ENCODE data around the gene METTL1.
A peak's percentile ranks its signal among the peaks of the same experiment; 100 is the strongest.

The METTL1 gene

DNA sequence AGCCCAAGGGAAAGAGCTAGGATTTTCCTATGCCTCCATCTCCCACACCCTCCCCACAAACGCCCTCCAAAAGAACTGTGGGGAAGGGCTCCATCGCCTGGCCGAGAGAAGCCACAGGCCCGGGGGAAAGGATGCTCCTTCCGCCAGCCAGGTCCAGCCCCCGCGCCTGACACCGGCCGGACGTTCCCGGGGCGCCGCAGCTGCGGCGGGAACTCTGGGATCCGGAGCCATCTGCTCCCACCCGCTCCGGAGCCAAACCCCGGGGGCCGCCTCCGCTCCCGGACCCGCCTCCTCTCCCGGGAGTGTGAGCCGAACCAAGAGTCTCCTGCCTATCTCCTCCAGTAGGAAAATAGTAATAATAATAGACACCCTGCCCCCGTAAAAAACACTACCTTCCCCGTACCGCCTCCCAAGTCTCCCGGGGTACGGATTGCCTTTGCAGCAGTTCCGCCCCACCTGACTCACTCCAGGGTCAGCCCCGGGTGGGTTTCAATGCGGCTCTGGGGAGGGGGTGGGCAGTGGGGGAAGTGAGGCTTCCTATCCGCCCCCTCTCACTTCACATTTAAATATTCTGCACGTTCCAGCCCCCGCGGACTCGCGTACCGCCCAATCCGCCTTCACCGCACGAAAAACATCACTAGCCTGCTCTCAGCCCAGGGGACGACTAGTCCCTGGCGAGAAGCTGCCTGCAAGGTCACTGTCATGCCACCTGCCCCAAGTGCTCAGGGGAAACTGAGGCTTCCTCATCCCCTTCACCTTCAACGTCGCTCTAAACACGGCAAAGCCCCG lies 35.8 kb downstream of the METTL1 start:
- no peak for DNase-seq
- H3K36me3 Mint-ChIP-seq (ENCODE audit: low read depth) = peaks cover 73% of the 10 kb centered on the region
- no peaks in the 10 kb centered on the region for H3K27me3 Mint-ChIP-seq
- peak overlapping the region; percentile 69 for H3K27ac Mint-ChIP-seq
- H3K4me3 Mint-ChIP-seq = no peak overlapping the region
- peaks cover 28% of the 10 kb centered on the region for H3K4me1 Mint-ChIP-seq (ENCODE audit: low read depth)
- no peaks in the 10 kb centered on the region for H3K9me3 Mint-ChIP-seq

DNA sequence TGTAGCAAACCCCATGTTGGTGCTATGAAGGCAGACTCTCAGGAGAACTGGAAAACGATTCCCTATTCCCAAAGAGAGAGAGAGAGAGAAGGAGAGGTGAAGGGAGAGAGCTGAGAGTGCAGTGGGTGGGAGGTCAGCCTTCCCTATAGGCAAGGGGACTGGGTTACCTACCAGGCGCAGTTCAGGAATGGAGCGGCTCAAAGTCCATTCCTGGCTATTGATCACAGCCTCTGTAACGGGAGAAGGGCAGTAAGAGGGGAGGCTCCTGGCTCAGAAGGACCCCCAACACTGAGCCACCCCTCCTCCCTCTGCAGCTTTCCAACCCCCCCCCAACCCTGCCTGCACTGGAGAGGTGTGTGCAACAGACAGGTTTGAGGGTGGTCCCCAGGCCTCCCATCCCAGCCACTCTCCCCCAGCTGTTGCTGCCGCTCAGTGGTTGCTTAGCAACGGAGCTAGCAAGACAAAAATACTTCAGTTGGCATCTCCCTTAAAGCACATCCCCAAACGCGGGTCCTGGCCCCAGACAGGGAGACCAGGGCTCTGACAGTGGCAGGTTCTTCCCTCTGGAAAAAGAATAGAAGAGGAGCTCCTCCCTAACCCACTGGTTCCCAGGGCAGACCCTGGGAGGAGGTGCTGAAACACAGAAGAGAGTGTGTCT lies 36.6 kb downstream of the METTL1 start:
- Mint-ChIP-seq H3K27me3 (no peaks in the 10 kb centered on the region), H3K27ac (peak overlapping the region; percentile 53), H3K4me3 (no peak overlapping the region)

DNA sequence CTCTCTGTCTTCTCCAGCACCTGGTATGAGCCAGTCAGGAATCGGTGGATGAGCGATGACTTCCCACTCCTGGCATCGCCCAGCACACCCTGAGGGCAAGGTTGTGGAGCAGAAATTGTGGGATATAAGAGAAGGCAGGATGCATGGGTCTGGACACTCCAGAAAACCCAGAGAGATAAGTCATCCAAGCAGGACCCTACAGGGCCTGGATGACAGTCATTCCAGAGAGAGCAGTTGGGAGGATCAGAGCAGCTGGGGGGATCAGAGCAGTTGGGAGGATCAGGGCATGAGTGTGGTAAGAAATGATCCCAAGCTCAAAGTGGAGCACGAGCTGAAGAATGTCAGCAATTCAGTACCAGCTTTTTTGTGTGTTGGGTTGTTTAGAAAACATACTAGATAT lies 37.3 kb downstream of the METTL1 start:
- Mint-ChIP-seq H3K9me3 (no peaks in the 10 kb centered on the region), H3K36me3 (ENCODE audit: low read depth) (peaks cover 79% of the 10 kb centered on the region), H3K4me3 (no peak overlapping the region), H3K4me1 (ENCODE audit: low read depth) (peaks cover 14% of the 10 kb centered on the region), H3K27ac (peak overlapping the region; percentile 53), H3K27me3 (no peaks in the 10 kb centered on the region)
- DNase-seq = no peak

More for the DNA sequence above, 36.6 kb downstream of the METTL1 start:
- Mint-ChIP-seq H3K9me3 (no peaks in the 10 kb centered on the region), H3K4me1 (ENCODE audit: low read depth) (peaks cover 20% of the 10 kb centered on the region), H3K36me3 (ENCODE audit: low read depth) (peaks cover 77% of the 10 kb centered on the region)
- no peak for DNase-seq

DNA sequence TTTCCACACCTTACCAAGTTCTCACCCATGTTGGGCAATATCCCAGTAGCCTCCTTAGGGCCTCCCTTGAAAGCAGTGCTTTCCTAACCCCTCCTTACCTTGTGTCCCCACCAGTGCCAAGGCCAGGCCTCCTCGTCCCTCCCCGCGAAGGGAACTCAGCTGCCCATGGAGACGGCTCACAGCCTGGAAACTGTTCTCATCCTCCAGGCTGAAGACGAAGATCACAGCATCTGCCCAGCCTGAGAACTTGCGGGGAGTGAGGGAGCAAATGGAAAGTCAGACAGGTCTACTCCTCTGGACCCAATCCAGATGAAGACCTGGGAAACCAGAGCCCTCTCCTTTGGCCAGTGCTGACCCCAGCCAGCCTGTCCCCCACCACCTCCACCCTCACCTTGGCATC lies 38.0 kb downstream of the METTL1 start:
- Mint-ChIP-seq H3K27ac (peak overlapping the region; percentile 66), H3K4me3 (no peak overlapping the region), H3K27me3 (no peaks in the 10 kb centered on the region), H3K4me1 (ENCODE audit: low read depth) (peaks cover 8% of the 10 kb centered on the region), H3K9me3 (no peaks in the 10 kb centered on the region), H3K36me3 (ENCODE audit: low read depth) (peaks cover 78% of the 10 kb centered on the region)
- DNase-seq = no peak

DNA sequence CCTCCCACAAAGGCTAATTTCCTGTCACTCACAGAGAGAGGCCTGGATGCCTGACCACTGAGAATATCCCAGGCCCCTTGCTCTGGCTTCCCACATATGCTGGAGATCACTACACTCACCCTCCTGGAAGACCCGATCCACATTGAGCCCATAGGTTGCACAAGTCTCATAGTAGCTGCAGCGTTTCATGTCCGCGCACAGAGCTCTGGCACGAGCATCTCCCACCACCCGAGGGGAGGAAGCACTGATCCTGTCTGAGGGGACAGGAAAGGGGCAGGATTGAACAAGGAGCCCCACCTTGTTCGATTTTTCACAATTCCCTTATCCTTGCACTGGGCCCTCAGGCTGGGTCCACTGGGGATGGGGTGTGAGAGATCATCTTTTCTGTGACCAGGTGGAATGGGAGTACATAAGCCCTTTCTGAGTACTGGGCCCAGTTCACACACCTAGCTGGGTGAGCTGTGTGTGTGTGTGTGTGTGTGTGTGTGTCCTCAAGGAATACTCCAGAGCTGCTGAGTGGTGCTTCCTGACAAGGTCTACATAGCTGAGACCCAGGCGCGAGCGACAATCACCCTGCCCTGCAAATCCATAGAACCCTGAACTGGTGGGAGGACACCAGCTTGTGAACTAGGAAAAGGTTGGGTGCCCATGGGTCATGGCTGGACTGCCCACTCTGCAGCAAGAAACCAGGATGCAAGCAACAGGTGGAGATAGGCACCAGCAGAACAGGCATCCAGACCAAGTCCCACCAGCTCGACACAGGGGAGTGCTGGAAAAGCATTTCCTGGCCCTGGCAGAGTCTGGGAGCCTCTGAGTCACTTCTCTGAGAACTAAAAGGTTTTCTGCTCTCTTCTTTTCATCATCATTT lies 38.9 kb downstream of the METTL1 start:
- H3K4me1 Mint-ChIP-seq (ENCODE audit: low read depth) = peaks cover 6% of the 10 kb centered on the region
- no peaks in the 10 kb centered on the region for H3K27me3 Mint-ChIP-seq
- peak overlapping the region; percentile 66 for H3K27ac Mint-ChIP-seq
- no peaks in the 10 kb centered on the region for H3K9me3 Mint-ChIP-seq
- no peak for DNase-seq
- peaks cover 85% of the 10 kb centered on the region for H3K36me3 Mint-ChIP-seq (ENCODE audit: low read depth)
- H3K4me3 Mint-ChIP-seq = no peak overlapping the region

DNA sequence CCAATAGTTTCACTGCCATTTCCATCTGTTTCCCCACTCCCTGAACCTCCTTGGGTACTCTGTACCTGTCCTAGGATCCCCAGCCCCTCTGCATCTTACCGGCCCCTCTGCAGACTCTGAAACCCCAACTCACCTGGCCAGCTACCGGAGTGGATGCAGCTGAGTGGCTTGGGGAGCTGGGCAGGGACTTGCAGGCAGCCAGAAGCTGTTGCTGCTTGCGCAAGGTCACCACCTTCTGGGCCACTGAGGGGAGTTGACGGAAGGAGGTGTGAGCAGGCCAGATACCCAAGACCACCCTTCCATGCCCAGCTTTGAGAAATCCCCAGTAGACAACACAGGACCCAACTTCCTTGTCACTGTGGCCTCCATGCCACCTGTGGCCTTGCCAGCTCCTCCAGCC lies 39.6 kb downstream of the METTL1 start:
- H3K36me3 Mint-ChIP-seq (ENCODE audit: low read depth) = peaks cover 92% of the 10 kb centered on the region
- peak overlapping the region; percentile 22 for H3K27ac Mint-ChIP-seq
- DNase-seq = no peak
- H3K9me3 Mint-ChIP-seq = no peaks in the 10 kb centered on the region
- peaks cover 6% of the 10 kb centered on the region for H3K4me1 Mint-ChIP-seq (ENCODE audit: low read depth)
- H3K27me3 Mint-ChIP-seq = no peaks in the 10 kb centered on the region
- no peak overlapping the region for H3K4me3 Mint-ChIP-seq

DNA sequence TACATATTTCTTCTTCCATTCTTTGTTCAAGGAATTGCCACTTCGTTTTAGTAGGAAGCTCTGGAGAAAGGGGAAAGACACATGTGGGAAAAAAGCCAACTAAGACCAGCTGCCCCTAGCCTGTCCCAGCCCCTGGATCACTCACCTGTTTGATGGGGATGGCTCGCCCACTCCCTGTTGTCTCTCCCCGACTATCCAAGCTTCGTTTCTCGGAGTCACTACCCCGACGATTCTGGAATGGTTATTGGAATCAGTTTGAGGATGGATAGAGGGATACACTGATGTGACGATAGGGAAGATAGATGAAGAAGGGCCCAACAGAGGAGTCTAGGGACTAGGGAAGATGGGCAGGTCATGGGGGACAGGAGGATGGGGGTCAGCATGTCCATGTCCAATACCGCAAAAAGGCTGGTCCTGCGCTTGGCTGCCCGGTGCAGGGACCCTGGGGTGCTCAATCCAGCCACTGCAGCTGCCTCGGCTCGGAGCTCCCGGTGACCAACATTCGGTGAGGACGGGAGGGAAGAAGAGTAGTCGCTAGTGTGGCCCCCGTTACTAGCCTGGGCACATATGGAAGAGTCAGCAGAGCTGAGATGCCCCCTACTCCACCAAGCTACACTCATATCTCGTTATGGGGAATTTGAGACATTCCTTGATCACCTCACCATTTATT lies 40.4 kb downstream of the METTL1 start:
- Mint-ChIP-seq H3K9me3 (no peaks in the 10 kb centered on the region), H3K4me1 (ENCODE audit: low read depth) (peaks cover 3% of the 10 kb centered on the region), H3K4me3 (no peak overlapping the region), H3K27ac (no peak overlapping the region), H3K27me3 (no peaks in the 10 kb centered on the region), H3K36me3 (ENCODE audit: low read depth) (peaks cover 92% of the 10 kb centered on the region)
- DNase-seq = no peak

DNA sequence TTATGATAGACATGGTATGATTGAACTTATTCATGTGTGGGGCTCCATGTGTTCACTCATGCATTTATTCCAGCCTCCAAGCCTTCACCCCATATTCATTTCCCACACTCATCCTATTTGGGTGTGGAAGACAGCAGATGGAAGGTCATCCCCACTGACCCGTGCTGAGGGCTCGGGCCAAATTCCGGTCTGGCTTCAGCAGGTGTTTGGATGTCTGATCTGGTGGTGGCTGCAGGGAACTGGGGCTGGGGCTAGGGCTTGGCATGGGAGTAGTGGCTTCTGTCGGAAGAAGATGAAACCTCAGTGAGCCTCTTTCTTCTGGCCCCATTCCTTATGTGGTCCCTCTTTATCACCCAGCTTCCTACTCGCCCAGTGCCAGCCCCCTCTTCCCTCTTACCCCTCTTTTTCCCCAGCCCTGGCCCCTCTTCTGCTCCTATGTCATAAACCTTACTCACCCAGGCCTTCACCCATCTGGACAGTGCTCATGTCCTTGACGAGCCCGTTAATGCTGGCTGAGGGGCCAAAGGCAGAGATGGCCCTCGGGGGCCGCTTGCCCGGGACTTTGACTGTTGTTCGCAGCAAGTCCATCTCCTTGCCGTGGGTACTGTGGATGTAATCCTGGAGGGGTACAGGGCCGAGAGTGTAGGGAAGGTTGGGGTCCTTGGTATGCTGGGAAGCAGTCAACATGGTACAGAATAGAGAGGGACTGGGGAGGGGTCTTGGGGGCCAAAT lies 41.4 kb downstream of the METTL1 start:
- Mint-ChIP-seq H3K27me3 (no peaks in the 10 kb centered on the region), H3K9me3 (no peaks in the 10 kb centered on the region), H3K4me1 (ENCODE audit: low read depth) (peaks cover 2% of the 10 kb centered on the region), H3K36me3 (ENCODE audit: low read depth) (peaks cover 91% of the 10 kb centered on the region), H3K4me3 (no peak overlapping the region), H3K27ac (no peak overlapping the region)
- DNase-seq = no peak

DNA sequence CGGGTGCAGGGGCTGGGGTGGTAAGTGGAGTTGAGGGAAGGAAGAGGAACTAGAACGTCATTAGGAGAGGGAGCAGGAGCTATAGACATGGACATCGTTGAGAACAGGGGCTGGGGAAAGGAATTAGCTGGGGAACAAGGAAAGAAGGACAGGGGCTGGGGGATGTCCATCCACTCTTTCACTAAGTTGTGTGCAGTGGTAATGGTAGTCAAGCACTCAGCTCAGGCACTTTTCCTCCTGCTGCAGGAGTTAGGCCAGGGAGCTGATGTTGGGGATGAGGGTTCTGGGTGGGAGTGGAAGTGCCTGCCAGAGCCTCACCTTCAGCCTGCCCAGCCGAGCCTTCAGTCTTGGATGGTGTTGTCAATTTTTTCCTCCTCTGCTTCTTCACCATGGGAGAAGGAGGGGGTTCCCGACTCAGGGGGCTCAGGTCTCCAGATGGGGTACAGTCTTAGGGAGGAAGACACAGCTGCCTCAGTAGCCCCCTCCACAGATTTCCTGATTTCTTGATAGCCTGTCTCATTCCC lies 42.5 kb downstream of the METTL1 start:
- H3K4me1 Mint-ChIP-seq (ENCODE audit: low read depth) = peaks cover 5% of the 10 kb centered on the region
- no peak overlapping the region for H3K4me3 Mint-ChIP-seq
- no peaks in the 10 kb centered on the region for H3K27me3 Mint-ChIP-seq
- peak overlapping the region; percentile 44 for H3K27ac Mint-ChIP-seq
- H3K9me3 Mint-ChIP-seq = no peaks in the 10 kb centered on the region
- no peak for DNase-seq
- H3K36me3 Mint-ChIP-seq (ENCODE audit: low read depth) = peaks cover 88% of the 10 kb centered on the region

DNA sequence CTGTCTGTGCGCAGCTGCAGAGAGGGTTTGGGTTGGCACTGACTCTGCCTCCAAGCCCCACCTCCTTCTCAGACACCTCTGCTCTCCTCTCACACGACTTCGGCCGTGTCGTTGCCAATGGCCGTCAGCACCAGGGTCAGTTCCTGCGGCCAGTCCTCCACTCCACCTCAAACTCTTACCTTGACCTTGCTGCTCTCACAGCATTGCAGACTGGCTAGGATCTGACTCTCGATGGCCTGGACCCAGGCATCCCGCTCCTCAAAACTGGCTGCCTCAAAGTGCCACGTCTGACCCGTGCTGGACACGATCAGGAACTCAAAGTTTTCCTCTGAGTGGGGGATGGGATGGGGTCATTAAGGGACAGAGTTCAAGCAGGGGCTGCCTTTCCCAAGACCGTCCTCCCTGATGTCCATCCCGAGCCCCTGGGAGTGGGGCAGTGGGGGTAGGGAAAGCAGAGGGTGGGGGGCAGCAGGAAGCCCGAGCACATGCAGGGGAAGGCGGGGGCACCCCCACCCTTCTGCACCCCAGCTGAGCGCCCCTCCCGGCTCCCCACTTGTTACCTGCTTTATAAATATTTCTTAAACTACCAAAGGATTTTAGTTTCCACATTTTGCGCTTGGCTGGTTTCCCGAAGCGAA lies 44.0 kb downstream of the METTL1 start:
- Mint-ChIP-seq H3K4me3 (no peak overlapping the region), H3K9me3 (no peaks in the 10 kb centered on the region), H3K4me1 (ENCODE audit: low read depth) (peaks cover 5% of the 10 kb centered on the region), H3K27ac (peak overlapping the region; percentile 7), H3K36me3 (ENCODE audit: low read depth) (peaks cover 73% of the 10 kb centered on the region), H3K27me3 (no peaks in the 10 kb centered on the region)
- DNase-seq = no peak

DNA sequence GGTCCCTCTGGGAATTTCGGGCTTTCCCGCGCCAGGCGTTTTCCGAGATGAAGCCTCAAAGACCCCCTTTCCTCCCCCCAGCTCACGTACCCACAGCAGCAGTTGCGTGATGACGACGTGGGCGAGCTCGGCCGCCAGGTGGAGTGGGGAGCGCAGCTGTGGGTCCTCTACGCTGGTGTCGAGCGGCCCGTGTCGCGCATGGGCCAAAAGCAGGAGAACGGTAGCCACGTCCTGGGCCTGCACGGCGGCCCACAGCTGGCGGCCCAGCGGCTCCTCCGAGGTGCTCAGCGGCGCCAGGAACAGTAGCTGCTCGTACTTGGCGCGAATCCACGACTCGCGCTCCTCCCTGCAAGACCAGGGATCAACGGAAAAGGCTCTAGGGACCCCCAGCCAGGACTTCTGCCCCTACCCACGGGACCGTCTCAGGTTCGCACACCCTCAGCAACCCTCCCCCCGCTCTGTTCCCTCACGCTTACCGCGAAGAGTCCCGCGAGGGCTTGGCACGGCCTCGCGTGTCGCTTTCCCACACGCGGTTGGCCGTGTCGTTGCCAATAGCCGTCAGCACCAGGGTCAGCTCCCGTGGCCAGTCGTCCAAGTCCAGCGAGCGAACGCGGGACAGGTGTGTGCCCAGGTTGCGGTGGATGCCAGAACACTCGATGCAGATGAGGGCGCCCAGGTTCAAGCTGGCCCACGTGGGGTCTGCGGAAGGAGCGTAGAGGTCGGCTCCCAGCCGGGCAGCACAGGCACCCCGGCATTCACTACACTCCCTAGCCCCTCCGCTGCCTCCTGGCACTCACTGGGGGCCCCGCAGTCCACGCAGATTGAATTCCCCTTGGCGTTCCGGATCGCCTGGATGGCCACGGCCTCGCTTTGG lies 44.8 kb downstream of the METTL1 start:
- peaks cover 5% of the 10 kb centered on the region for H3K4me1 Mint-ChIP-seq (ENCODE audit: low read depth)

DNA sequence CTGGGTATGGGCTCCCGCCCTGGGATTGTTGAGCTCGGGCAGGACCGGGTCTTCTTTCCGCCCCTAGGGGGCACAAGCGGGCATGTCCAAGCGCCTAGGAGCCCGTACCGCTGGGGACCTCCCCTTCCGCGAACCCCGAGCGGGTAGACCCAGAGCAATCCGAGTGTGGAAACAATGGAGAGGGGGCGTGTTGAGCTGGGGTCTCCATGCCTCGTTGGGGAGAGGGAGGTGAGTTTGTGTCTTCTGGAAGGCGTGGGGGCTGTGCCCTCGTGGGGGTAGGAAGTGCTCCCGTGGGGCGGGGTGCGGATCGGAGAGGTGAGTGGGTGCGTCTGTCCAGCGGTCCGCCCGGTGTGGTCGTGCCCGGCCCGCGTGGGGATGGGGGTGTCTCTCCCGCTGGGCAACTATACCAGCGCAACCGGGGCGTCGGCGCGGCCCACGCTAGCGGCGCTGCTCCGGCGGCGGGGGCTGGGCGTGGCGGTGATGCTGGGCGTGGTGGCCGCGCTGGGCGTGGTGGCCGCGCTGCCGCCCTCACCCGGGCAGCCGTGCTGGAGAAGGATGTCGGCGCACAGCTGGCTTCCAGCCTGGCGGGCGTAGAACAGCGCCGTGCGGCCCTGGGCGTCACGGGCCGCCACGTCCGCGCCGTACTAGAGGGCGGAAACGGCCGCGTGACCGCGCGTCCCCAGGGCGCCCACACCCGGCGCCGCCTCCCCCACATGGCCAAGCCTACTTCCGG lies 45.6 kb downstream of the METTL1 start:
- Mint-ChIP-seq H3K9me3 (no peaks in the 10 kb centered on the region), H3K27me3 (no peaks in the 10 kb centered on the region), H3K36me3 (ENCODE audit: low read depth) (peaks cover 68% of the 10 kb centered on the region), H3K4me1 (ENCODE audit: low read depth) (peaks cover 5% of the 10 kb centered on the region), H3K27ac (peak overlapping the region; percentile 73), H3K4me3 (peak overlapping the region; percentile 56)
- peak; percentile 40 for DNase-seq

More for the DNA sequence above, 44.8 kb downstream of the METTL1 start:
- no peak overlapping the region for H3K27ac Mint-ChIP-seq
- peaks cover 69% of the 10 kb centered on the region for H3K36me3 Mint-ChIP-seq (ENCODE audit: low read depth)
- DNase-seq = no peak
- no peak overlapping the region for H3K4me3 Mint-ChIP-seq
- H3K9me3 Mint-ChIP-seq = no peaks in the 10 kb centered on the region
- H3K27me3 Mint-ChIP-seq = no peaks in the 10 kb centered on the region
